HG03558 (cell line): ENCODE data around the gene TSC22D4.

Source experiments
- ATAC-seq: cut with Tn5 transposase; IDR thresholded peaks from one replicate; pipeline ENCODE4 v1.9.1; 2021; ENCODE audit warnings: moderate number of reproducible peaks; ENCODE audit not compliant: unreplicated experiment; ENCODE audit errors: extremely low read depth

TSC22D4 gene

GRCh38 chr7:100493476-100494264 lies 14.7 kb upstream of the TSC22D4 start:
- ATAC-seq = no peak

GRCh38 chr7:100492738-100493475 lies 13.9 kb upstream of the TSC22D4 start:
- no peak for ATAC-seq

GRCh38 chr7:100491192-100491578 lies 12.2 kb upstream of the TSC22D4 start:
- no peak for ATAC-seq

- no peak for ATAC-seq
These were observed 11.6 kb upstream of the TSC22D4 start for GRCh38 chr7:100490483-100491191.

- no peak for ATAC-seq
These were observed 10.8 kb upstream of the TSC22D4 start for GRCh38 chr7:100489824-100490223.

- no peak for ATAC-seq
These were observed 10.1 kb upstream of the TSC22D4 start for GRCh38 chr7:100489121-100489520.

GRCh38 chr7:100488333-100489095 lies 9.5 kb upstream of the TSC22D4 start:
- ATAC-seq = no peak

GRCh38 chr7:100486753-100487446 lies 7.9 kb upstream of the TSC22D4 start:
- ATAC-seq = no peak

- ATAC-seq = no peak
These were observed 7.2 kb upstream of the TSC22D4 start for GRCh38 chr7:100486111-100486636.

- no peak for ATAC-seq
These were observed 6.5 kb upstream of the TSC22D4 start for GRCh38 chr7:100485471-100485876.

GRCh38 chr7:100484673-100485045 lies 5.6 kb upstream of the TSC22D4 start:
- no peak for ATAC-seq

- ATAC-seq = peak; percentile 4
These were observed 5.0 kb upstream of the TSC22D4 start, which contains the start of gene NYAP1 for GRCh38 chr7:100483722-100484672. Gene NYAP1 (plus strand): TSS chr7:100483927. CDS start chr7:100485312, 1,385 bp downstream.

- peak; percentile 41 for ATAC-seq
These were observed 4.2 kb upstream of the TSC22D4 start for GRCh38 chr7:100483090-100483721.

- ATAC-seq = no peak
These were observed 3.7 kb upstream of the TSC22D4 start for GRCh38 chr7:100482728-100483089.

- ATAC-seq = no peak
These were observed 2.5 kb upstream of the TSC22D4 start for GRCh38 chr7:100481466-100481865.

GRCh38 chr7:100477871-100478267 lies 1.1 kb downstream of the TSC22D4 start:
- ATAC-seq = no peak

GRCh38 chr7:100476903-100477870 lies 1.8 kb downstream of the TSC22D4 start:
- no peak for ATAC-seq
